ENCODE measurements around the gene USH1C. TPM values are rescaled to one million over a fixed set of nuclear protein-coding genes. Genes with fewer than 3 reads are reported as not detected.

USH1C gene
- total and polyA plus RNA-seq, 4 donors: 3.1 to 5.3 (median 3.5) TPM

DNA sequence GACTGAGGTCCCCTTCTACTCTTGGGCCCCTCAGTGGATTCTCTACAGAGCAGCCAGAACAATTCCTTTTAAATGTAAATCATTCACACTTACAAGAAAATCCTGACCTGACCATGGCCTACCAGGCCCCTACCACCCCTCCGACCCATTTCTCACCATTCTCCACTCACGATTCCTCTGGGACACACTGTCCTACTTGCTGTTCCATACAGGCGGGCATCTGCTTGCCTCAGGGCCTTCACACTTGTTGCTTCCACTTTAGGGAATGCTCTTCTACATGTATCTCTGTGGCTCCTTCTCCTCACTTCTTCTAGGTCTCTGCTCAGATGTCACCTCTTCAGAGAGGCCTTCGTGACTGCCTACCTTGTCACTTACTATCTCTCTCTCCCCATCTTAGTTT is 3.4 kb downstream of the USH1C start:
- Histone ChIP-seq H3K4me3 (ENCODE audit: low read depth, low read length) (no peak overlapping the region), H3K36me3 (ENCODE audit: control insufficient read depth, insufficient read depth, low read length) (no peaks in the 10 kb centered on the region), H3K27me3 (ENCODE audit: control insufficient read depth, insufficient read depth, low read length) (peaks cover 11% of the 10 kb centered on the region), H3K9me3 (ENCODE audit: control insufficient read depth, insufficient read depth, low read length) (no peaks in the 10 kb centered on the region), H3K4me1 (ENCODE audit: control insufficient read depth, insufficient read depth, low read length) (peaks cover 14% of the 10 kb centered on the region), H3K27ac (ENCODE audit: low read depth, low read length) (no peak overlapping the region)
- DNase-seq (ENCODE audit: low read depth in 4 of 6, low spot score in 6 of 6): no peak
- WGBS (ENCODE audit: insufficient coverage): 86% methylated on average over 3 of the region's 4 CpGs

- no peak overlapping the region for H3K4me3 ChIP-seq (ENCODE audit: low read depth, low read length)
- peaks cover 6% of the 10 kb centered on the region for H3K4me1 ChIP-seq (ENCODE audit: control insufficient read depth, insufficient read depth, low read length)
- H3K27ac ChIP-seq (ENCODE audit: low read depth, low read length): no peak overlapping the region
- no peaks in the 10 kb centered on the region for H3K36me3 ChIP-seq (ENCODE audit: control insufficient read depth, insufficient read depth, low read length)
- peaks cover 7% of the 10 kb centered on the region for H3K27me3 ChIP-seq (ENCODE audit: control insufficient read depth, insufficient read depth, low read length)
- no peak for DNase-seq (ENCODE audit: low read depth in 4 of 6, low spot score in 6 of 6)
- no peaks in the 10 kb centered on the region for H3K9me3 ChIP-seq (ENCODE audit: control insufficient read depth, insufficient read depth, low read length)
- WGBS (ENCODE audit: insufficient coverage): 84% methylated on average over 3 of the region's 3 CpGs
Measured at GRCh38 chr11:17538731-17539130, 5.5 kb downstream of the USH1C start.

GRCh38 chr11:17538054-17538453 is 6.2 kb downstream of the USH1C start:
- no peaks in the 10 kb centered on the region for H3K36me3 ChIP-seq (ENCODE audit: control insufficient read depth, insufficient read depth, low read length)
- no peak overlapping the region for H3K4me3 ChIP-seq (ENCODE audit: low read depth, low read length)
- H3K9me3 ChIP-seq (ENCODE audit: control insufficient read depth, insufficient read depth, low read length): no peaks in the 10 kb centered on the region
- H3K4me1 ChIP-seq (ENCODE audit: control insufficient read depth, insufficient read depth, low read length): peaks cover 4% of the 10 kb centered on the region
- DNase-seq (ENCODE audit: low read depth in 4 of 6, low spot score in 6 of 6): no peak
- no peak overlapping the region for H3K27ac ChIP-seq (ENCODE audit: low read depth, low read length)
- WGBS (ENCODE audit: insufficient coverage): 100% methylated on average over 1 of the region's 1 CpG
- H3K27me3 ChIP-seq (ENCODE audit: control insufficient read depth, insufficient read depth, low read length): no peaks in the 10 kb centered on the region

DNA sequence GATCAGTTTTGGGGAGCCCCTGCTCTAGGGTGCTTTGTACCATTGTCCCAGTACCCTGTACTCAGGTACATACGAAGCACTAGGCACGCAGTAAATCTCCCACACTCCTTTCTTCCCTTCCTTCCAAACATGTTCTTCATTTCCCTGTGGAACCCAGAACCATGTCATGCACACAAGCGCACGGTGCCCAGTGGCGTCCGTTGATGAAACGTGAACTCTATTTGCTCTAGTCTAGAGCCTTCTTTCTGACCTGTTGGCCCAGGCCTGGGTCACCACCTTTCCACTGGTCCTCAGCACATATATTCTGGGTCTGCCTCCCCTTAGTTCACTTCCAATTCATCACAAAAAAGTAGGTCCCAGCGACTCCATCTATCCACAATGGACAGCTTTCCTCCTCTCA is 7.0 kb downstream of the USH1C start:
- DNase-seq (ENCODE audit: low read depth in 4 of 6, low spot score in 6 of 6): no peak
- no peaks in the 10 kb centered on the region for H3K27me3 ChIP-seq (ENCODE audit: control insufficient read depth, insufficient read depth, low read length)
- H3K27ac ChIP-seq (ENCODE audit: low read depth, low read length): no peak overlapping the region
- 91% methylated on average over 8 of the region's 8 CpGs for WGBS (ENCODE audit: insufficient coverage)
- no peaks in the 10 kb centered on the region for H3K9me3 ChIP-seq (ENCODE audit: control insufficient read depth, insufficient read depth, low read length)
- H3K4me1 ChIP-seq (ENCODE audit: control insufficient read depth, insufficient read depth, low read length): peaks cover 2% of the 10 kb centered on the region
- H3K36me3 ChIP-seq (ENCODE audit: control insufficient read depth, insufficient read depth, low read length): no peaks in the 10 kb centered on the region
- no peak overlapping the region for H3K4me3 ChIP-seq (ENCODE audit: low read depth, low read length)

GRCh38 chr11:17535488-17535887 is 8.7 kb downstream of the USH1C start:
- no peaks in the 10 kb centered on the region for H3K27me3 ChIP-seq (ENCODE audit: control insufficient read depth, insufficient read depth, low read length)
- DNase-seq (ENCODE audit: low read depth in 4 of 6, low spot score in 6 of 6): no peak
- no peaks in the 10 kb centered on the region for H3K9me3 ChIP-seq (ENCODE audit: control insufficient read depth, insufficient read depth, low read length)
- no CpG with 5 or more reads among the region's 3 CpGs for WGBS (ENCODE audit: insufficient coverage)
- no peak overlapping the region for H3K27ac ChIP-seq (ENCODE audit: low read depth, low read length)
- no peak overlapping the region for H3K4me3 ChIP-seq (ENCODE audit: low read depth, low read length)
- no peaks in the 10 kb centered on the region for H3K36me3 ChIP-seq (ENCODE audit: control insufficient read depth, insufficient read depth, low read length)
- peaks cover 12% of the 10 kb centered on the region for H3K4me1 ChIP-seq (ENCODE audit: control insufficient read depth, insufficient read depth, low read length)

DNA sequence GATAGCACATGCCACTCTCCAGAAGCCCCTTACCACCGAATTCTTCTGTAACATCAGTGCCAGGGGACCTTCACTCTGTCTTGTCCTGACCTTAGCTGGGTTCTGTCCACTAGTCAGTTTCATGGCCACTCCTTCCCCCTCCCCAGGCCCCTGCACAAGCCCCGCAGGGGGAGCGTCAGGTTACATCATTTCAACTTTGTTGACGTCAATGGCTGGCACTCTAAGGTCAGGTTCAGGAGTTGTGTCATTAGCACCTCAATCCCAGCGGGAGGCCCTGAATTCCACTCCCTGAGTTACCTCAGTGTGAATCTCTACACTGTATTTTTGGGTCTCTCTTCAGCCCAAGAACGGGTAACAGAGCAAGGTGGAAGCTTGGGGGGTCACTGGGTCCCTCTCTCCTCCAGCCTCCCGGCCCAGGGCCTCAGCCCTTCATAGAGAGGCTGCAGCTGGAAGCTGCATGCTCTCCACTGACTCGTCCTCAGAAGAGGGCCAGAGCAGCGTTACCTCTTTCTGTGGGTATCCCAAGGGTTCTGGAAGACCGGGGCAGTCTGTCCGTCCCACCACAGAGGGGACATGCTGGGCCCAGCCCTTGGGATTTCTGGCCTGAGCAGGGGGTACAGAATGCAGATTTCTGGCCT is 10.3 kb downstream of the USH1C start:
- H3K4me3 ChIP-seq (ENCODE audit: low read depth, low read length): no peak overlapping the region
- no peaks in the 10 kb centered on the region for H3K36me3 ChIP-seq (ENCODE audit: control insufficient read depth, insufficient read depth, low read length)
- H3K4me1 ChIP-seq (ENCODE audit: control insufficient read depth, insufficient read depth, low read length): peaks cover 27% of the 10 kb centered on the region
- DNase-seq (ENCODE audit: low read depth in 4 of 6, low spot score in 6 of 6): no peak
- 67% methylated on average over 11 of the region's 11 CpGs for WGBS (ENCODE audit: insufficient coverage)
- no peaks in the 10 kb centered on the region for H3K9me3 ChIP-seq (ENCODE audit: control insufficient read depth, insufficient read depth, low read length)
- H3K27me3 ChIP-seq (ENCODE audit: control insufficient read depth, insufficient read depth, low read length): no peaks in the 10 kb centered on the region
- H3K27ac ChIP-seq (ENCODE audit: low read depth, low read length): no peak overlapping the region

DNA sequence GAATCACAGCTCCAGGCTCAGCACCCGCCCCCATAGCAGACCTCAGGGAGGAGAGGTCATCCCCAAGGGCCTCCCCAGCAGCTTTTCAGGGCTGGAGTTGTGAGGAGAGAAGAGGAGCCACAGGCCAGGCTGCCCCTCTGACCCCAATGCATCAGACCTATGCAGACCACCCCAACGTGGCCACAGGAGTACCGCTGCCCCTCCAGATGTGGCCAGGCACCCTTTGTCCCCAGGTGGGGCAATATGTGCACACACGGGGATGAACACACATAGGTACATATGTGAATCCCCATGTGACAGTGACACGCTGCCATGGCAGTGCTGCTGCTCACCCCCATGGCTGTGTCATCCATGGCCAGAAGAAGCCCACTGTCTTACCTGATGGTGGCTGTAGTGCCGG is 10.9 kb downstream of the USH1C start:
- H3K4me3 ChIP-seq (ENCODE audit: low read depth, low read length): no peak overlapping the region
- H3K9me3 ChIP-seq (ENCODE audit: control insufficient read depth, insufficient read depth, low read length): no peaks in the 10 kb centered on the region
- no peak for DNase-seq (ENCODE audit: low read depth in 4 of 6, low spot score in 6 of 6)
- H3K36me3 ChIP-seq (ENCODE audit: control insufficient read depth, insufficient read depth, low read length): no peaks in the 10 kb centered on the region
- no peak overlapping the region for H3K27ac ChIP-seq (ENCODE audit: low read depth, low read length)
- WGBS (ENCODE audit: insufficient coverage): 88% methylated on average over 5 of the region's 6 CpGs
- H3K4me1 ChIP-seq (ENCODE audit: control insufficient read depth, insufficient read depth, low read length): peaks cover 33% of the 10 kb centered on the region
- H3K27me3 ChIP-seq (ENCODE audit: control insufficient read depth, insufficient read depth, low read length): no peaks in the 10 kb centered on the region

DNA sequence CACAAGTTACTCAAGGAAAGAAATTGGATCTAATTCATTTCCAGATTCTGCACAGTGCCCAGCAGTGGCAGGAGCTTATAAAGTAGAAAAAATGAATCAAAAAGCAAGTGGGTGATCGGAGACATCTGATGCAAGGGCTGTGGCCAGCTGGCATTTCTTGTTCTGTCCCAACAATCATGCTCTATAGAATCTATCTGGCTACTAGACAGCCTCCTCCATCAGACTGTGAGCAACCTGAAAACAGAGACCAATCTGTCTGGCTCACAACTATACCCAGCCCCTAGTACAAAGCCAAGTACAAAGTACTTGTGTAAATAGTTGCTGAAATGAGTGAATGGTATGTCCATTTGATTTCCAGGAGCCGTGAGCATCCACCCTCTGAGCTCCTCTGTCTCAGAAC is 11.4 kb downstream of the USH1C start:
- DNase-seq (ENCODE audit: low read depth in 4 of 6, low spot score in 6 of 6): no peak
- Histone ChIP-seq H3K4me1 (ENCODE audit: control insufficient read depth, insufficient read depth, low read length) (peaks cover 38% of the 10 kb centered on the region), H3K4me3 (ENCODE audit: low read depth, low read length) (no peak overlapping the region), H3K27me3 (ENCODE audit: control insufficient read depth, insufficient read depth, low read length) (no peaks in the 10 kb centered on the region), H3K36me3 (ENCODE audit: control insufficient read depth, insufficient read depth, low read length) (no peaks in the 10 kb centered on the region), H3K27ac (ENCODE audit: low read depth, low read length) (no peak overlapping the region), H3K9me3 (ENCODE audit: control insufficient read depth, insufficient read depth, low read length) (no peaks in the 10 kb centered on the region)
- 70% methylated on average over 2 of the region's 2 CpGs for WGBS (ENCODE audit: insufficient coverage)

DNA sequence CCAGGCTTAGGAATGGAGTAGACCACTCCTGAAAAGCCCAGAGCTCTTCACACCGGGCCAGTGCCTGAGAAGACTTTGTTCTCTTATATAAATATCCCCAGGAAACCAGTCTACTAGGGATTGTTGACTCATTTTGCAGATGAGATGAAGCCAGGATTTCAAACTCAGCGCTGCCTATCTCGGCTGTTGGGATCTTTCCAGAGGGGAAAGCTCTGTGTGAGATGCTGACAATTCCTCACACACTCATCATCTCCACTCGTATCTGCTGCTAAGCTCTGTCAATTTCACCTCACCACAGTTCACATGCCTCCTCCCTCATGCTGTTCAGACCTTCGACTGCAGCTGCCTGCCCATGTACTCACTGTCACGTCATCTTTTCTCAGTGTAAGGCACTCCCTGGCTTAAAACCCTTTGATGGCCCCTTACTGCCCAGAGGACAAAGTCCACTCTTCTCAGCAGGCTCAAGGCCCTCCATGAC is 12.5 kb downstream of the USH1C start:
- H3K4me1 ChIP-seq (ENCODE audit: control insufficient read depth, insufficient read depth, low read length): peaks cover 39% of the 10 kb centered on the region
- H3K36me3 ChIP-seq (ENCODE audit: control insufficient read depth, insufficient read depth, low read length): no peaks in the 10 kb centered on the region
- H3K9me3 ChIP-seq (ENCODE audit: control insufficient read depth, insufficient read depth, low read length): no peaks in the 10 kb centered on the region
- no peak overlapping the region for H3K4me3 ChIP-seq (ENCODE audit: low read depth, low read length)
- no peak overlapping the region for H3K27ac ChIP-seq (ENCODE audit: low read depth, low read length)
- WGBS (ENCODE audit: insufficient coverage): 65% methylated on average over 5 of the region's 6 CpGs
- H3K27me3 ChIP-seq (ENCODE audit: control insufficient read depth, insufficient read depth, low read length): no peaks in the 10 kb centered on the region
- peak in 1 of 6 donors; percentile 63 for DNase-seq (ENCODE audit: low read depth in 4 of 6, low spot score in 6 of 6)

- no peak for DNase-seq (ENCODE audit: low read depth in 4 of 6, low spot score in 6 of 6)
- Histone ChIP-seq H3K27ac (ENCODE audit: low read depth, low read length) (no peak overlapping the region), H3K27me3 (ENCODE audit: control insufficient read depth, insufficient read depth, low read length) (no peaks in the 10 kb centered on the region), H3K9me3 (ENCODE audit: control insufficient read depth, insufficient read depth, low read length) (no peaks in the 10 kb centered on the region), H3K36me3 (ENCODE audit: control insufficient read depth, insufficient read depth, low read length) (peaks cover 2% of the 10 kb centered on the region), H3K4me1 (ENCODE audit: control insufficient read depth, insufficient read depth, low read length) (peaks cover 39% of the 10 kb centered on the region), H3K4me3 (ENCODE audit: low read depth, low read length) (no peak overlapping the region)
- 90% methylated on average over 22 of the region's 22 CpGs for WGBS (ENCODE audit: insufficient coverage)
Measured at GRCh38 chr11:17531071-17531600, 13.1 kb downstream of the USH1C start.

Data from spinal cord (tissue), 10 donors.